DND-41 (cell line): ENCODE data around the gene ANXA4.

Source experiments
- EZH2 ChIP-seq: IDR thresholded peaks from 3 replicates; pipeline ENCODE4 v1.6.1; 2012; ENCODE audit warnings: borderline replicate concordance, low read depth, mild to moderate bottlenecking, moderate library complexity, low read length, inconsistent platforms; ENCODE audit not compliant: severe bottlenecking
- TF ChIP-seq, protein P1 (sequence below): IDR thresholded peaks from 2 replicates; pipeline ENCODE4 v1.5.1; 2012; ENCODE audit warnings: borderline replicate concordance, low read length, moderate library complexity, mild to moderate bottlenecking; ENCODE audit not compliant: poor library complexity, severe bottlenecking; ENCODE audit errors: extremely low read depth

DNA sequence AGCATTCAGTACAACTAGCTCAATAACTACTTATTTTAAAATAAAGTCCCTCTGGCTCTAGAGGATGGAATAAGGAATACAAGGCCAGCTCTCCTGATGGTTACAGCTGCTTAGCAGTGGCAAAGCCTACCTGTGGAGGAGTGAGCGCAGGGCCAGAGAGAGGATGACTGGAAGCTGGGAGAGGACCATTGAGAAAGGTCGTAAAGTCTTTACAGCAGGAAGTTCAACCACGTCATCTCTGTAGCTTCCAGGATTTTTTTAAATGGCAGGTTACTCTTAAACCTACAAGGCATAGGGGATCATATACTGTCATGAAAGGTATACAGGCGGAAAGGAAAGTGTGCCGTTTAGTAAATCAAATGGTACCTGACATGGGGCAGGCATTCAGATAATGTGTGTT lies 26.3 kb downstream of the ANXA4 start:
- TF ChIP-seq, protein P1, sequence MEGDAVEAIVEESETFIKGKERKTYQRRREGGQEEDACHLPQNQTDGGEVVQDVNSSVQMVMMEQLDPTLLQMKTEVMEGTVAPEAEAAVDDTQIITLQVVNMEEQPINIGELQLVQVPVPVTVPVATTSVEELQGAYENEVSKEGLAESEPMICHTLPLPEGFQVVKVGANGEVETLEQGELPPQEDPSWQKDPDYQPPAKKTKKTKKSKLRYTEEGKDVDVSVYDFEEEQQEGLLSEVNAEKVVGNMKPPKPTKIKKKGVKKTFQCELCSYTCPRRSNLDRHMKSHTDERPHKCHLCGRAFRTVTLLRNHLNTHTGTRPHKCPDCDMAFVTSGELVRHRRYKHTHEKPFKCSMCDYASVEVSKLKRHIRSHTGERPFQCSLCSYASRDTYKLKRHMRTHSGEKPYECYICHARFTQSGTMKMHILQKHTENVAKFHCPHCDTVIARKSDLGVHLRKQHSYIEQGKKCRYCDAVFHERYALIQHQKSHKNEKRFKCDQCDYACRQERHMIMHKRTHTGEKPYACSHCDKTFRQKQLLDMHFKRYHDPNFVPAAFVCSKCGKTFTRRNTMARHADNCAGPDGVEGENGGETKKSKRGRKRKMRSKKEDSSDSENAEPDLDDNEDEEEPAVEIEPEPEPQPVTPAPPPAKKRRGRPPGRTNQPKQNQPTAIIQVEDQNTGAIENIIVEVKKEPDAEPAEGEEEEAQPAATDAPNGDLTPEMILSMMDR, result no peak
- no peak for TF ChIP-seq EZH2
